Stimulated activated naive B cell treated with anti-CD40 and anti-IgM and Interleukin-4, amounts not matched to agents 10 μg/mL and 1 μg/mL and 100 μg/mL, for 72 hours (primary cell): ENCODE measurements around the gene CEP72.
"Not testable (repeated sequence)": the region's sequence is repeated elsewhere in the genome, so short reads cannot be mapped to it uniquely, and the experiment has no call there.

Experiments
- ATAC-seq, 2 donors: fragments of 150-1000 bp; cut with Tn5 transposase; replicated peaks; 2 replicates each; pipeline ENCODE4 v1.10.0; 2021; ENCODE audit warnings: moderate library complexity in 1 of 2
- DNase-seq: peaks from one replicate; pipeline ENCODE4 v3.0.0; 2021
- H3K27ac Mint-ChIP-seq: one replicate; pipeline ENCODE4 v1.8.0; 2022; ENCODE audit warnings: mild to moderate bottlenecking, mixed read lengths
- H3K27me3 Mint-ChIP-seq, 2 donors: one replicate each; pipeline ENCODE4 v1.8.0; 2022; ENCODE audit warnings: mixed read lengths in 2 of 2
- H3K36me3 Mint-ChIP-seq, 2 donors: one replicate each; pipeline ENCODE4 v1.8.0; 2022; ENCODE audit warnings: mixed read lengths in 2 of 2, mild to moderate bottlenecking in 1 of 2
- H3K4me1 Mint-ChIP-seq, 2 donors: one replicate each; pipeline ENCODE4 v1.8.0; 2022; ENCODE audit warnings: mixed read lengths in 2 of 2, mild to moderate bottlenecking in 1 of 2
- H3K4me3 Mint-ChIP-seq, 2 donors: one replicate each; pipeline ENCODE4 v1.8.0; 2022; ENCODE audit warnings: mild to moderate bottlenecking in 2 of 2, mixed read lengths in 2 of 2, moderate library complexity in 1 of 2
- H3K9me3 Mint-ChIP-seq, 2 donors: one replicate each; pipeline ENCODE4 v1.8.0; 2022; ENCODE audit warnings: mixed read lengths in 2 of 2, mild to moderate bottlenecking in 1 of 2

The CEP72 gene

GRCh38 chr5:573206-573605 lies 38.9 kb upstream of the CEP72 start:
- H3K27ac Mint-ChIP-seq: no peak overlapping the region
- DNase-seq (no peak), ATAC-seq (no peak)
- H3K9me3 Mint-ChIP-seq: peaks cover 18 to 19% of the 10 kb centered on the region in 2 donors
- no peak overlapping the region for H3K4me3 Mint-ChIP-seq
- peaks cover 7 to 9% of the 10 kb centered on the region in 2 donors for H3K4me1 Mint-ChIP-seq
- peaks cover 40 to 79% of the 10 kb centered on the region in 2 donors for H3K27me3 Mint-ChIP-seq
- H3K36me3 Mint-ChIP-seq: peaks cover 5 to 12% of the 10 kb centered on the region in 2 donors

- DNase-seq (no peak), ATAC-seq (no peak)
- Mint-ChIP-seq H3K27ac (no peak overlapping the region), H3K4me1 (peaks cover 0 to 3% of the 10 kb centered on the region in 2 donors), H3K27me3 (peaks cover 39 to 78% of the 10 kb centered on the region in 2 donors), H3K9me3 (peaks cover 19 to 23% of the 10 kb centered on the region in 2 donors), H3K4me3 (no peak overlapping the region), H3K36me3 (peaks cover 5 to 12% of the 10 kb centered on the region in 2 donors)
Measured at GRCh38 chr5:573976-574375, 38.2 kb upstream of the CEP72 start.

DNA sequence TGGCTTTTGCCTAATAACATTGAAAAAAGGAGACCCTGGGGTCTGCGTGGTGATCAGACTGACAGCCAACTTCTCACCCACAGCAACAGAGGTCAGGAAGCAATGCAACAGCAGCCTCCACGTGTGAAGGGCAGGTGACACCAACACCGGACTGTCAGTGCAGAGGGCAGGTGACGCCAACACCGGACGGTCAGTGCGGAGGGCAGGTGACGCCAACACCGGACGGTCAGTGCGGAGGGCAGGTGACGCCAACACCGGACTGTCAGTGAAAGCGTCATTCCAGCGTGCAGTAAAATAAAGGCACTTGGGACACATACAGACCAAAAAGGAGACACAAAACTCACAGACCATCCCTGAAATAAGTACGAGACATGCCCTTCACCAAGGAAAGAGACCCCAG lies 37.2 kb upstream of the CEP72 start:
- H3K9me3 Mint-ChIP-seq: peaks cover 19 to 23% of the 10 kb centered on the region in 2 donors
- H3K4me3 Mint-ChIP-seq: no peak overlapping the region
- ATAC-seq (no peak), DNase-seq (no peak)
- H3K27me3 Mint-ChIP-seq: peaks cover 41 to 80% of the 10 kb centered on the region in 2 donors
- no peak overlapping the region for H3K27ac Mint-ChIP-seq
- H3K36me3 Mint-ChIP-seq: peaks cover 5 to 12% of the 10 kb centered on the region in 2 donors
- H3K4me1 Mint-ChIP-seq: peaks cover 0 to 3% of the 10 kb centered on the region in 2 donors

GRCh38 chr5:575636-576035 lies 36.5 kb upstream of the CEP72 start:
- Mint-ChIP-seq H3K27me3 (peaks cover 48 to 81% of the 10 kb centered on the region in 2 donors), H3K27ac (no peak overlapping the region), H3K4me1 (peaks cover 0 to 3% of the 10 kb centered on the region in 2 donors), H3K36me3 (peaks cover 5 to 12% of the 10 kb centered on the region in 2 donors), H3K4me3 (no peak overlapping the region), H3K9me3 (peaks cover 19 to 23% of the 10 kb centered on the region in 2 donors)
- DNase-seq (no peak), ATAC-seq (no peak)

- H3K4me1 Mint-ChIP-seq, DNase-seq, ATAC-seq, H3K4me3 Mint-ChIP-seq, H3K27ac Mint-ChIP-seq: not testable (repeated sequence)
- Mint-ChIP-seq H3K9me3 (peaks cover 19 to 23% of the 10 kb centered on the region in 2 donors), H3K27me3 (peaks cover 64 to 84% of the 10 kb centered on the region in 2 donors), H3K36me3 (peaks cover 5 to 12% of the 10 kb centered on the region in 2 donors)
Measured at GRCh38 chr5:577214-577613, 34.9 kb upstream of the CEP72 start.

- Mint-ChIP-seq H3K36me3 (peaks cover 5 to 12% of the 10 kb centered on the region in 2 donors), H3K27me3 (peaks cover 70 to 84% of the 10 kb centered on the region in 2 donors), H3K9me3 (peaks cover 19 to 23% of the 10 kb centered on the region in 2 donors), H3K4me1 (no peaks in the 10 kb centered on the region), H3K4me3 (no peak overlapping the region), H3K27ac (no peak overlapping the region)
- ATAC-seq (no peak), DNase-seq (no peak)
Measured at GRCh38 chr5:577800-578199, 34.3 kb upstream of the CEP72 start.

DNA sequence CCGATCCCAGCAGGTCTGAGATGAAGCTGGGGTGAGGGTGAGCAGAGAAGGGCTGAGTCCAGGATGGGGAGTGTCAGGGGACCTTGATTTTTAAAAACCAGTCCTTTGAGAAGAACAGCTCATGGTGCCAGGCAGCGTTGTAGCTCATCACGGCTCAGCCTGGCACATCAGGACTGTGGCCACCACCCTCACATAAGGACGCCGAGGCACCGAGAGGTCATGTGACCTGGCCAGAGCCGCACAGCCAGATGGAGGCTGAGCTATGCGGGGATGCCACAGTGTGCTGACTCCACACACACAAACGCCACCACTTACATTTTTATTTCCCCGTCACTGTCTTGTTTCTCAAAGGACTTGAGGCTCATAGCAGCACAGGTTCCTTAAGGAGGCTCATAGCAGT lies 32.9 kb upstream of the CEP72 start:
- DNase-seq (no peak), ATAC-seq (no peak)
- peaks cover 23 to 26% of the 10 kb centered on the region in 2 donors for H3K9me3 Mint-ChIP-seq
- H3K4me1 Mint-ChIP-seq: no peaks in the 10 kb centered on the region
- H3K27ac Mint-ChIP-seq: no peak overlapping the region
- peaks cover 5 to 12% of the 10 kb centered on the region in 2 donors for H3K36me3 Mint-ChIP-seq
- H3K27me3 Mint-ChIP-seq: peaks cover 73 to 81% of the 10 kb centered on the region in 2 donors
- H3K4me3 Mint-ChIP-seq: no peak overlapping the region

- no peak overlapping the region for H3K27ac Mint-ChIP-seq
- H3K27me3 Mint-ChIP-seq: peaks cover 67 to 75% of the 10 kb centered on the region in 2 donors
- H3K4me3 Mint-ChIP-seq: no peak overlapping the region
- no peak for ATAC-seq
- no peaks in the 10 kb centered on the region for H3K4me1 Mint-ChIP-seq
- DNase-seq: no peak
- H3K36me3 Mint-ChIP-seq: peaks cover 4 to 12% of the 10 kb centered on the region in 2 donors
- H3K9me3 Mint-ChIP-seq: peaks cover 23 to 24% of the 10 kb centered on the region in 2 donors
Measured at GRCh38 chr5:579746-580366, 32.3 kb upstream of the CEP72 start.

- no peaks in the 10 kb centered on the region for H3K4me1 Mint-ChIP-seq
- peaks cover 66 to 75% of the 10 kb centered on the region in 2 donors for H3K27me3 Mint-ChIP-seq
- ATAC-seq (no peak), DNase-seq (no peak)
- H3K27ac Mint-ChIP-seq: no peak overlapping the region
- peaks cover 19 to 20% of the 10 kb centered on the region in 2 donors for H3K9me3 Mint-ChIP-seq
- peaks cover 3 to 9% of the 10 kb centered on the region in 2 donors for H3K36me3 Mint-ChIP-seq
- no peak overlapping the region for H3K4me3 Mint-ChIP-seq
Measured at GRCh38 chr5:580436-580835, 31.7 kb upstream of the CEP72 start.

DNA sequence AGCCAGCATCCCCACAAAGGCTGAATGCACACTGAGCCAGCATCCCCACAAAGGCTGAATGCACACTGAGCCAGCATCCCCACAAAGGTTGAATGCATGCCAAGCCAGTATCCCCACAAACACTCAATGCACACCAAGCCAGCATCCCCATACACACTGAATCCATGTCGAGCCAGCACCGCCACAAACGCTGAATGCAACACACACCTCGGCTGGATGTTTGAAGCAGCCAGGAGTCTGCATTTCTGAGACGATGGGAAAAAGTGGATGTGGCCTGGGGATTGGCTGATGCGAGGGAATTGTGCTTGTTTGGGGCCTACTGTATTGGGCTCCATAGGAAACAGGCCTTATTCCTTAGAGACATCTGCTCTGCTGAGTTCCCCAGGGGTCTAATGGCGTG lies 30.9 kb upstream of the CEP72 start:
- no peak overlapping the region for H3K27ac Mint-ChIP-seq
- no peak overlapping the region for H3K4me3 Mint-ChIP-seq
- H3K27me3 Mint-ChIP-seq: peaks cover 65 to 75% of the 10 kb centered on the region in 2 donors
- ATAC-seq (no peak), DNase-seq (no peak)
- peaks cover 12 to 14% of the 10 kb centered on the region in 2 donors for H3K9me3 Mint-ChIP-seq
- peaks cover 3% of the 10 kb centered on the region in 2 donors for H3K36me3 Mint-ChIP-seq
- H3K4me1 Mint-ChIP-seq: no peaks in the 10 kb centered on the region

DNA sequence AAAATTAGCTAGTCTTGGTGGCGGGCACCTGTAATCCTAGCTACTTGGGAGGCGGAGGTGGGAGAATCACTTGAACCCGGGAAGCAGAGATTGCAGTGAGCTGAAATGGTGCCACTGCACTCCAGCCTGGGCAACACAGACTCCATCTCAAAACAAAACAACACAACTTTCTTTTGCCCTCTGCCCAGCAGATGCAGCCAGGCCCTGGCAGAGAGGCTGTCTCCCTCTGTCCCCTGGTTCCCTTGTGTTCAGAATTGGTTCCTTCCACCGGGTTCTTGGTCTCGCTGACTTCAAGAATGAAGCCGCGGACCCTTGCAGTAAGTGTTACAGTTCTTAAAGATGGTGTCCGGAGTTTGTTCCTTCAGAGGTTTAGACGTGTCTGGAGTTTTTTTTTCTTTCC lies 30.2 kb upstream of the CEP72 start:
- no peak for ATAC-seq
- no peak overlapping the region for H3K4me3 Mint-ChIP-seq
- DNase-seq: no peak
- no peak overlapping the region for H3K27ac Mint-ChIP-seq
- H3K9me3 Mint-ChIP-seq: peaks cover 8 to 11% of the 10 kb centered on the region in 2 donors
- H3K4me1 Mint-ChIP-seq: no peaks in the 10 kb centered on the region
- H3K27me3 Mint-ChIP-seq: peaks cover 62 to 78% of the 10 kb centered on the region in 2 donors
- H3K36me3 Mint-ChIP-seq: no peaks in the 10 kb centered on the region

GRCh38 chr5:582445-582844 lies 29.7 kb upstream of the CEP72 start:
- H3K4me3 Mint-ChIP-seq, H3K36me3 Mint-ChIP-seq, H3K27ac Mint-ChIP-seq, H3K9me3 Mint-ChIP-seq, H3K4me1 Mint-ChIP-seq, ATAC-seq, DNase-seq: not testable (repeated sequence)
- H3K27me3 Mint-ChIP-seq: peaks cover 63 to 82% of the 10 kb centered on the region in 2 donors

- Mint-ChIP-seq H3K4me1 (no peaks in the 10 kb centered on the region), H3K27ac (no peak overlapping the region), H3K27me3 (peaks cover 69 to 88% of the 10 kb centered on the region in 2 donors), H3K36me3 (no peaks in the 10 kb centered on the region), H3K4me3 (no peak overlapping the region), H3K9me3 (peaks cover 4 to 8% of the 10 kb centered on the region in 2 donors)
- DNase-seq (no peak), ATAC-seq (no peak)
Measured at GRCh38 chr5:582936-583635, 29.1 kb upstream of the CEP72 start.

GRCh38 chr5:583645-584044 lies 28.5 kb upstream of the CEP72 start:
- Mint-ChIP-seq H3K36me3 (no peaks in the 10 kb centered on the region), H3K4me3 (no peak overlapping the region), H3K9me3 (peaks cover under 1 to 6% of the 10 kb centered on the region in 2 donors), H3K27me3 (peaks cover 70 to 89% of the 10 kb centered on the region in 2 donors), H3K4me1 (no peaks in the 10 kb centered on the region), H3K27ac (no peak overlapping the region)
- ATAC-seq (no peak), DNase-seq (no peak)

GRCh38 chr5:584216-584615 lies 27.9 kb upstream of the CEP72 start:
- no peak for ATAC-seq
- H3K4me1 Mint-ChIP-seq: no peaks in the 10 kb centered on the region
- peaks cover 0 to under 1% of the 10 kb centered on the region in 2 donors for H3K36me3 Mint-ChIP-seq
- DNase-seq: no peak
- H3K4me3 Mint-ChIP-seq: no peak overlapping the region
- no peak overlapping the region for H3K27ac Mint-ChIP-seq
- peaks cover 66 to 83% of the 10 kb centered on the region in 2 donors for H3K27me3 Mint-ChIP-seq
- peaks cover 0 to 7% of the 10 kb centered on the region in 2 donors for H3K9me3 Mint-ChIP-seq
